Gastrocnemius medialis (tissue), 4 donors: ENCODE measurements around the gene NIPA2. TPM values are rescaled to one million over a fixed set of nuclear protein-coding genes. Genes with fewer than 3 reads are reported as not detected.

Experiments used
- ATAC-seq, 2 donors: fragments of 150-250 bp; one replicate each; pipeline ENCODE4 v1.9.1; 2016
- DNase-seq, 2 donors: peaks; one replicate each; pipeline ENCODE4 v3.0.0-alpha.2; 2019
- H3K27ac ChIP-seq, 4 donors: fragments of 200-600 bp; sonication (generic); 1 replicate in 1 of 4; 2 replicates in 3 of 4; pipeline ENCODE4 v1.5.1; 2016 to 2018; ENCODE audit warnings: mild to moderate bottlenecking in 2 of 4, moderate library complexity in 1 of 4
- H3K27me3 ChIP-seq, 3 donors: fragments of 200-600 bp; sonication (generic) in 2 of 3; 1 replicate in 1 of 3; 2 replicates in 2 of 3; pipeline versions ENCODE4 v1.5.1 to v1.6.0; 2016 to 2019; ENCODE audit warnings: mild to moderate bottlenecking in 1 of 3, moderate library complexity in 1 of 3
- H3K36me3 ChIP-seq, 2 donors: fragments of 200-600 bp; sonication (generic) in 1 of 2; one replicate each; pipeline ENCODE4 v1.5.1; 2017 to 2018
- H3K4me1 ChIP-seq, 2 donors: fragments of 200-600 bp; sonication (generic) in 1 of 2; one replicate each; pipeline ENCODE4 v1.5.1; 2016 to 2017; ENCODE audit warnings: mild to moderate bottlenecking in 2 of 2
- H3K4me3 ChIP-seq, 4 donors: fragments of 200-600 bp; sonication (generic) in 3 of 4; 1 replicate in 1 of 4; 2 replicates in 3 of 4; pipeline ENCODE4 v1.5.1; 2016 to 2019; ENCODE audit warnings: mild to moderate bottlenecking in 2 of 4
- H3K9me3 ChIP-seq, 3 donors: fragments of 200-600 bp; sonication (generic) in 2 of 3; 1 replicate in 1 of 3; 2 replicates in 2 of 3; pipeline ENCODE4 v1.5.1; 2016 to 2019
- POLR2A ChIP-seq, 2 donors: fragments of 450-650 bp; IDR thresholded peaks; one replicate each; pipeline ENCODE4 v1.6.1; 2017; ENCODE audit warnings: antibody characterized with exemption in 2 of 2, mild to moderate bottlenecking in 2 of 2, moderate library complexity in 2 of 2
- in situ Hi-C, 4 donors: fragments of 200-750 bp; cut with MboI; loops; one replicate each; pipeline versions ENCODE4 v1.15.0 to v1.8.0; 2017; ENCODE audit warnings: low sequenced_read_pairs in 4 of 4
- intact Hi-C: fragments of 100-400 bp; cut with DNase I; formaldehyde crosslinking; loops from one replicate; pipeline ENCODE4 v1.15.1; 2023; ENCODE audit warnings: low total_unique reads
- total RNA-seq, 4 donors: library from RNA; depleted of rRNA; stranded (reverse); fragments of >200 nt; gene quantifications; one replicate each; pipeline versions ENCODE4 v1.1.0 to v1.2.3, GENCODE V29; 2016
- TF ChIP-seq, protein P1 (sequence below), 5 experiments: fragments of 450-650 bp in 3 of 5; fragments of 200-600 bp in 2 of 5; sonication (generic) in 2 of 5; IDR thresholded peaks in 4 of 5; conservative IDR thresholded peaks in 1 of 5; 1 replicate in 4 of 5; 2 replicates in 1 of 5; pipeline ENCODE4 v1.5.1; 2016 to 2019; ENCODE audit warnings: antibody characterized with exemption in 5 of 5, mild to moderate bottlenecking in 3 of 5, moderate library complexity in 3 of 5

NIPA2 gene
- total RNA-seq, 4 donors from 2014 or later = 27.3 to 43.5 (median 38.6) TPM

DNA sequence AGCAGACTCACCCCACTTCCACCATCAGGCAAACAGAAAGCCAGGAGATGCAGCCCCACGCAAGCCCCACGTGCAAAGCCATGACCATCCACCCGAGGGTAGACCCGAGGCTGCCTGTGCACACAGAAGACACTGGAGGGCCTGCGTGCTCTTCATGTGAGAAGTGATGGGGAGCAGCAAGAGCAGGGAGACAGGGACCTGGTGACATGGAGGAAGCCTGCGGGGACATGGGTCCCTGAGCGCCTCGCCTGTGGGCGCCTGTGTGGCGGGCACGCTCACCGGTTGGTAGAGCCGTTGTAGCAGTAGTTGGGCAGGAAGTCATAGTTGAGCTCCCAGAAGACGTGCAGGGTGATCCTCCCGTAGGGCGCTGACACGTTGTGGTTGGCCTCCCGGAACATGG lies 65.0 kb downstream of the NIPA2 start:
- in situ Hi-C loops (no loop called here), intact Hi-C loops (no loop called here)

DNA sequence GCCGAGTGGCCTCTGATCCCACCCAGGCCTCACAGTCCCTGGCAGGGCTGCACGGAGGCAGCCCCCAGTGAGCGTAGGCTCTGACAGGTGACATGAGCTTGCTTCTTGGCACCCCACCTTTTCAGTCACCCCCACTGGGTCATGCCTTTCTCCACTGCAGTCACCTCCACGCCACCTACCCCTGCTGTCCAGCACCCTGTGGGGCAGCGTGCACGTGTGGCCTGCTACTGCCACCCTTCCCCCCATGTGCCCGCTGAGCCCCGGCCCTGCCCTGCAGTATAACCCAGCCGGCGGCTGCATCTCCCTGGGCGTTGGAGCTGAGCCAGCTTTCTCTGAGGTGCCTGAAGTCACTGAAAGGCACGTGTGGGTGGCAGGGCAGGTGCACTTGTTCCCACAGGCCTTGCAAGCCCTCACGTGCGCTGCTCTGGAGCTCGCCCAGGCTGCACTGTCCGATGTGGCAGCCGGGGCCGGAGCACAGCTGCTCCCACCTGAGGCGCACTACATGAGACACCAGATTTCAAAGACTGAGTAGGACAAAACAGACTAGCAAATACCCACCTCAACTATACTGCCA lies 65.6 kb downstream of the NIPA2 start:
- DNase-seq (no peak), ATAC-seq (no peak)
- Histone ChIP-seq H3K4me1 (no peaks in the 10 kb centered on the region), H3K9me3 (no peaks in the 10 kb centered on the region), H3K36me3 (peaks cover 0 to 54% of the 10 kb centered on the region in 2 donors), H3K4me3 (no peak overlapping the region), H3K27me3 (no peaks in the 10 kb centered on the region), H3K27ac (no peak overlapping the region)
- TF ChIP-seq, protein P1, sequence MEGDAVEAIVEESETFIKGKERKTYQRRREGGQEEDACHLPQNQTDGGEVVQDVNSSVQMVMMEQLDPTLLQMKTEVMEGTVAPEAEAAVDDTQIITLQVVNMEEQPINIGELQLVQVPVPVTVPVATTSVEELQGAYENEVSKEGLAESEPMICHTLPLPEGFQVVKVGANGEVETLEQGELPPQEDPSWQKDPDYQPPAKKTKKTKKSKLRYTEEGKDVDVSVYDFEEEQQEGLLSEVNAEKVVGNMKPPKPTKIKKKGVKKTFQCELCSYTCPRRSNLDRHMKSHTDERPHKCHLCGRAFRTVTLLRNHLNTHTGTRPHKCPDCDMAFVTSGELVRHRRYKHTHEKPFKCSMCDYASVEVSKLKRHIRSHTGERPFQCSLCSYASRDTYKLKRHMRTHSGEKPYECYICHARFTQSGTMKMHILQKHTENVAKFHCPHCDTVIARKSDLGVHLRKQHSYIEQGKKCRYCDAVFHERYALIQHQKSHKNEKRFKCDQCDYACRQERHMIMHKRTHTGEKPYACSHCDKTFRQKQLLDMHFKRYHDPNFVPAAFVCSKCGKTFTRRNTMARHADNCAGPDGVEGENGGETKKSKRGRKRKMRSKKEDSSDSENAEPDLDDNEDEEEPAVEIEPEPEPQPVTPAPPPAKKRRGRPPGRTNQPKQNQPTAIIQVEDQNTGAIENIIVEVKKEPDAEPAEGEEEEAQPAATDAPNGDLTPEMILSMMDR (IDR thresholded peaks at IDR 0.05 in 4 of 5, conservative IDR thresholded peaks at IDR 0.05 in 1 of 5) = no peak
- in situ Hi-C loops (no loop called here), intact Hi-C loops (no loop called here)

More for the DNA sequence above, 65.0 kb downstream of the NIPA2 start:
- TF ChIP-seq POLR2A (IDR thresholded peaks at IDR 0.05) = no peak
- TF ChIP-seq, protein P1 (IDR thresholded peaks at IDR 0.05 in 4 of 5, conservative IDR thresholded peaks at IDR 0.05 in 1 of 5) = no peak
- no peaks in the 10 kb centered on the region for H3K9me3 ChIP-seq
- H3K27ac ChIP-seq = no peak overlapping the region
- no peak for DNase-seq
- ATAC-seq = no peak
- H3K27me3 ChIP-seq = no peaks in the 10 kb centered on the region
- peaks cover 0 to 47% of the 10 kb centered on the region in 2 donors for H3K36me3 ChIP-seq
- no peak overlapping the region for H3K4me3 ChIP-seq
- no peaks in the 10 kb centered on the region for H3K4me1 ChIP-seq

DNA sequence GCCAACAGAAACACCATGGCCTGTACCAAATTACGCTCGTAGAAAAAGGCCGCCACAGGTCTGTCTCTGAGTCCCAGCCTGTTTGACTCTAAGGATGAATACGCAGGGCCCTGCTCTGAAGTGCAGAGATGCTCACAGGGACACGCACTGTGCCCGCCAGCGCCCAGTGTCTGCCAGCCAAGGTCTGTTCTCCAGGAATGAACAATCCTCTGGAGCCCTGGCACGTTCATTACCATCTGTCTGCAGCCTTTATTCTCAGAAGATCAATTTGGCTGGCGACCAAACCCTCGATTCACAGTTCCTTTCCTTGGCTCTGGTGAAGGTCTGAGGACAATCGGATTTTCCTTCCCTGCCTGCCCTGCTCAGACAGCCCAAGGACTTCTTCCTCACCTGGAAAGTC lies 66.3 kb downstream of the NIPA2 start:
- in situ Hi-C loops = no loop called here
- ATAC-seq (no peak), DNase-seq (no peak)
- Histone ChIP-seq H3K9me3 (no peaks in the 10 kb centered on the region), H3K4me1 (no peaks in the 10 kb centered on the region), H3K36me3 (peaks cover 0 to 61% of the 10 kb centered on the region in 2 donors), H3K27ac (no peak overlapping the region), H3K4me3 (no peak overlapping the region), H3K27me3 (no peaks in the 10 kb centered on the region)
- TF ChIP-seq POLR2A (IDR thresholded peaks at IDR 0.05) = no peak
- TF ChIP-seq, protein P1 (IDR thresholded peaks at IDR 0.05 in 4 of 5, conservative IDR thresholded peaks at IDR 0.05 in 1 of 5) = no peak
- intact Hi-C loops = no loop called here

DNA sequence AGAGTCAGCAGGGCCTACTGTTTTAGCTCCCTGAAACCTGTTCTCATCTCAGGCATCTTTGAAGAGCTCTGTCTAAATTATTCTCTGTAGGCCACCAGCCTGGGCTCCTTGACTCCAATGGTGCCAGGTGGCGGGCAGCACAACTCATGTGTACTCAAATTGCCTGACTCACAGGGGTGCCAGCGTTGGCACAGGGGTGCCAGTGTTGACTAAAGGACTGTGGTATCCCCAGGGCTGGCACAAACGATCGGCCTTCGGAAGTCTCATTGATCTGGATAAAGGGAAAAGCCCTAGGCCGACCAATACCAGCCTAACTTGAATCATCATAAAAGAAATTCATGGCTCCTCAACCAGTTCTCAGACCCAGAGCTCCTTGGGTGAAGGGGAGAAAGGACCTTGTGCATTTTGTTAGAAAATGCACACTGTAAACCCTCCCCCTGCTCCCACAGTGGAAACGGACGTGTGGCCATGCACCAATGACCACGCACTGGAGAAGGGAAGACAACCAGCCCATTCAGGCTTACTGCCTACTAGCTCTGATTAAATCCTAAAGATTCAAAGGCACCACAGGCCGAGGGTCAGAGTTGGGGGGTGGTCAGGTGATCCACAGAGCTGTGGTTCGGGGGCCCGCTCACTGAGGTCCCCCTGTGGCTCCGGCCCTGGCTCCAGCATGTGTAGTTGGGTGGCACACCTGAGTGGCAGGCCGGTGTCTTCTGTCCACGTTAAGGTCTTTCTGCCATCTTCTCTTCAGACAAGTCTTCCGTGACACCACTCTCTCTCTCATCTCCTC lies 68.9 kb downstream of the NIPA2 start:
- H3K27ac ChIP-seq = no peak overlapping the region
- intact Hi-C loops (no loop called here), in situ Hi-C loops (no loop called here)
- no peak for ATAC-seq
- H3K9me3 ChIP-seq = no peaks in the 10 kb centered on the region
- H3K27me3 ChIP-seq = no peaks in the 10 kb centered on the region
- H3K4me1 ChIP-seq = no peaks in the 10 kb centered on the region
- no peak overlapping the region for H3K4me3 ChIP-seq
- H3K36me3 ChIP-seq = peaks cover 0 to 70% of the 10 kb centered on the region in 2 donors
- TF ChIP-seq POLR2A (IDR thresholded peaks at IDR 0.05) = no peak
- TF ChIP-seq, protein P1 (IDR thresholded peaks at IDR 0.05 in 4 of 5, conservative IDR thresholded peaks at IDR 0.05 in 1 of 5) = no peak
- DNase-seq = no peak
